GM06990 (cell line): ENCODE results near the gene PDE6C.

Source experiments
- DNase-seq: peaks from one replicate; pipeline ENCODE4 v3.0.0-alpha.2; 2011; ENCODE audit not compliant: insufficient read length; ENCODE audit errors: extremely low read depth
- H3K27me3 ChIP-seq: replicated peaks from 2 replicates; pipeline ENCODE4 v1.6.0; 2011; ENCODE audit warnings: low read length; ENCODE audit not compliant: control insufficient read depth, insufficient read depth
- H3K36me3 ChIP-seq: 2 replicates; pipeline ENCODE4 v1.5.1; 2011; ENCODE audit warnings: low read length; ENCODE audit not compliant: control insufficient read depth, insufficient read depth
- H3K4me3 ChIP-seq: replicated peaks from 2 replicates; pipeline ENCODE4 v1.5.1; 2011; ENCODE audit warnings: low read depth, mild to moderate bottlenecking, control low read depth, low read length
- TF ChIP-seq, protein P1 (sequence below): IDR thresholded peaks from 2 replicates; pipeline ENCODE4 v1.5.1; 2011; ENCODE audit warnings: low read length, control low read depth, mild to moderate bottlenecking, inconsistent platforms; ENCODE audit not compliant: insufficient read depth, poor library complexity, severe bottlenecking

Gene PDE6C

DNA sequence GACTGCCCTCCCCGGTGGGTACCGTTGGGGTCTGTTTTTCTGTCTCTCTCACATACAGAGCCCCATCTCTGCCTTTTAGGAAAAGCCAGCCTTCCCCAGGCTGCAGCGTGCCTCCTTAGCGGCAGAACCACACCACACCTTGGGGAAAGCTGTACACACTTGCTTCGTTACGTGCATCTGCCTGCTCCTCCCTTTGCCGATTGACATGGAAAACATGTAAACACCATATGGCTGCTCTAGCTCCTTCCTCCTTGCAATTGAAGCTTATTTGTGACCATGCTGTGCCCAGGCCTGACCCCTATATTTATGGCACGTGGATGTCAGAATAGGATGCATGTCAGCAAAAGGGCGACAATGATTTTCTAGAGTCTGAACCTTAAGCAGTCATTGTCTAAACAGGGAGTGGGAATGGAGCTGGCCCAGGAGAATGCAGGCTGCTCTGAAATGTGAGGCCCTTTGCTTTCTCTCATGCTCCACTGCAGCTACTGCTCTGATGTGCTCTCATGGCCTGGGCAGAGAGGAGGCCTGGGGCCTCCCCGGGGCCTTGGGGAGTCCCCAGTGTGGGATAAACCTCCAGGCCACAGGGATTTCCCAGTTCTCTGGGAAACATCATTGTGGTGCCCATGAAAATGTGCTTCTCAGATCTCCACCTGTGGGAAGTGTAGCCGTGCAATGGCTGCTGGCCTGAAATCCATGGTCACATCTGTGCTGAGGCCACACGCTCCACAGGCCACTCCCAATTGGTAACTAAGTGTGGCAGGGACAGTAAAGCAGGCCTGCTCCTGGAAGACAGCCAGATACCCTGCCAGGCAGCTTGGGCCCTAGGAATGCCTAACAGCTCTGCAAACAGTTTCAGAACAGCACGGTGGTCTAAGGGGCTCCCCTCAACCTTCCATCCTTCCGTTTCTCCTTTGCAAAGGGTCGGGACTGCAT lies 18.6 kb downstream of the PDE6C start:
- H3K4me3 ChIP-seq: no peak overlapping the region
- TF ChIP-seq, protein P1, sequence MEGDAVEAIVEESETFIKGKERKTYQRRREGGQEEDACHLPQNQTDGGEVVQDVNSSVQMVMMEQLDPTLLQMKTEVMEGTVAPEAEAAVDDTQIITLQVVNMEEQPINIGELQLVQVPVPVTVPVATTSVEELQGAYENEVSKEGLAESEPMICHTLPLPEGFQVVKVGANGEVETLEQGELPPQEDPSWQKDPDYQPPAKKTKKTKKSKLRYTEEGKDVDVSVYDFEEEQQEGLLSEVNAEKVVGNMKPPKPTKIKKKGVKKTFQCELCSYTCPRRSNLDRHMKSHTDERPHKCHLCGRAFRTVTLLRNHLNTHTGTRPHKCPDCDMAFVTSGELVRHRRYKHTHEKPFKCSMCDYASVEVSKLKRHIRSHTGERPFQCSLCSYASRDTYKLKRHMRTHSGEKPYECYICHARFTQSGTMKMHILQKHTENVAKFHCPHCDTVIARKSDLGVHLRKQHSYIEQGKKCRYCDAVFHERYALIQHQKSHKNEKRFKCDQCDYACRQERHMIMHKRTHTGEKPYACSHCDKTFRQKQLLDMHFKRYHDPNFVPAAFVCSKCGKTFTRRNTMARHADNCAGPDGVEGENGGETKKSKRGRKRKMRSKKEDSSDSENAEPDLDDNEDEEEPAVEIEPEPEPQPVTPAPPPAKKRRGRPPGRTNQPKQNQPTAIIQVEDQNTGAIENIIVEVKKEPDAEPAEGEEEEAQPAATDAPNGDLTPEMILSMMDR: no peak
- DNase-seq: no peak
- no peaks in the 10 kb centered on the region for H3K36me3 ChIP-seq
- no peaks in the 10 kb centered on the region for H3K27me3 ChIP-seq

DNA sequence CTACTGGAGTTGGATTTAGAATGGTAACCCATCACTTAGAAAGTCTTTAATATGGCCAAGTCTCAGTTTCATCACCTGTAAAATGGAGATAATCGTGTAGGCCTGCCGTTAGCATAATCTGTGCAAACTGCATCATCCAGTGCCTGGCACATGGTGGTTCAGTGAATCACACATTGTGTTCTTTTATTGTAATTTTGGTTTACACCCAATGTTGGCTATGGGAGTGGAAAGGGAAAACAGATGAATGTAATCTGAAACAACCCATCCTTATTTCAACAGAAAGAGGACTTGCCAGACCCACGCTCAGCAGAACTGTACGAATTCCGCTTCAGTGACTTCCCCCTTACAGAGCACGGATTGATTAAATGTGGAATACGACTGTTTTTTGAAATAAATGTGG lies 27.5 kb downstream of the PDE6C start:
- Histone ChIP-seq H3K27me3 (no peaks in the 10 kb centered on the region; the same call in 1 of the 2 replicates), H3K36me3 (no peaks in the 10 kb centered on the region), H3K4me3 (no peak overlapping the region)
- TF ChIP-seq, protein P1: no peak
- DNase-seq: no peak

DNA sequence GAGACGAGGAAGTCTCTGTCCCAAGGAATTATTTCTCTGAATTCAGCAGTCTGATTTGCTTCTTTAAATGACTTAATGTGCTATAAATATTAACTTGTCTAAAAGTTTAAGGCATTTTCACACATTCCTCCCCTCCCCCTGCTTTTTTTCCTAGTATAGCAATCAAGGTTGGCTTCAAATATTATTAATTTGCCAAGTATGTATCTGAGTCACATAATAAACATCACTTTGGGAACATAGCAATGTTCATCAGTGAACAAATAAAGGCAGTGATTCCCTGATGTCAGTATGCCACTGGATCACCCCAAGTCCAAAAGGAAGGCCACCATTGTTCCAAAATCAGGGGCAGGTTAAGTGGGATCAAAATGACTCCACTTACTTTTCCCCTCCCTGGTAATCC lies 40.5 kb downstream of the PDE6C start:
- no peak for DNase-seq
- TF ChIP-seq, protein P1: no peak
- H3K36me3 ChIP-seq: no peaks in the 10 kb centered on the region
- no peak overlapping the region for H3K4me3 ChIP-seq
- H3K27me3 ChIP-seq: no peaks in the 10 kb centered on the region

DNA sequence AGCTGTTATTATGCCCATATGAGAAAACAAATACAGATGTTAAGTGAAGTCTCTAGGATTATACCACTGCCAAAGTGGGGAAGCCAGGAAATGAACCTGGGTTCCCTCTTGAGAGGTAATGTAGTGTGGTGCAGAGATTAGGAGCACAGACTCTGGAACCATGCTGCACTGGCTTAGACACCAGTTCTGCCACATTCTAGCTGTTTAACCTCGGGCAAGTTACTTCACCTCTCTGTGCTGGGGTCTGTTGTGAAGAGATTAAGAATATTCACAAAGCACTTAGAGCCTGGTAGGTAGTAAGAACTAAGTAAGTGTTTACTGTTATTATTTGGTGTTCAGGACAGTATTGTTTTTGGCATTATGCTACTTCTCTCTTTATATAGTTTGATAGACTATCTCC lies 41.9 kb downstream of the PDE6C start:
- H3K4me3 ChIP-seq: no peak overlapping the region
- no peaks in the 10 kb centered on the region for H3K27me3 ChIP-seq
- DNase-seq: no peak
- TF ChIP-seq, protein P1: no peak
- no peaks in the 10 kb centered on the region for H3K36me3 ChIP-seq

DNA sequence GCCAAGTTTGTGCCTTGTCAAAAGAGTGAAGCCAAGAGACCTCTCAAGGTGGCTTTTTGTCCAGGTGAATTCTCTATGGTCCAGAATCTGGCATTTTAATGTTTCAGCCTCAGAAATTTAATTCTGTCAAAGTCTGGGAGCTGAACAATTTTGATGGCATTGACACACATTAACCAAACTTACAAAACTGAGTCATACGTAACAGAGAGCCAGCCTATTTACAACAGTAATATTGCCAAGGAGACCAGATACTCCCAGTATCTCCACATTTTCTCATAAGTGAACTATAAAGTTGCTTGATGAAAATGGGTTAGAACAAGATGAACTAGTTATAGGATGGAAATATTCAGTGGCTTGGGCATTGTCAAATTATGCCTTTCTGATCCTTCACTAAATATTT lies 43.8 kb downstream of the PDE6C start:
- Histone ChIP-seq H3K4me3 (no peak overlapping the region), H3K27me3 (no peaks in the 10 kb centered on the region), H3K36me3 (no peaks in the 10 kb centered on the region)
- TF ChIP-seq, protein P1: no peak
- DNase-seq: no peak
